Right cardiac atrium (tissue), 5 donors: ENCODE measurements around the gene UBE3D. TPM values are rescaled to one million over a fixed set of nuclear protein-coding genes. Genes with fewer than 3 reads are reported as not detected.

Source experiments
- ATAC-seq, 2 donors: fragments of 200-7000 bp; cut with Tn5 transposase; one replicate each; pipeline versions ENCODE4 v1.8.0 to v1.9.1; 2020; ENCODE audit warnings: moderate library complexity in 2 of 2, mild to moderate bottlenecking in 1 of 2
- DNase-seq, 3 donors: peaks; one replicate each; pipeline ENCODE4 v3.0.0-alpha.2; 2020
- H3K27ac ChIP-seq: one replicate; pipeline ENCODE4 v1.5.1; 2013; ENCODE audit warnings: mild to moderate bottlenecking, low read length, control low read depth, moderate library complexity
- H3K27me3 ChIP-seq: one replicate; pipeline ENCODE4 v1.6.1; 2013; ENCODE audit not compliant: control insufficient read depth, insufficient read depth
- H3K4me1 ChIP-seq: one replicate; pipeline ENCODE4 v1.6.1; 2013; ENCODE audit warnings: low read length; ENCODE audit not compliant: control insufficient read depth, insufficient read depth
- H3K4me3 ChIP-seq: one replicate; pipeline ENCODE4 v1.5.1; 2013; ENCODE audit warnings: low read length, control low read depth
- H3K9me3 ChIP-seq: one replicate; pipeline ENCODE4 v1.6.1; 2013; ENCODE audit warnings: low read length; ENCODE audit not compliant: control insufficient read depth
- WGBS: extraction: QIAGEN DNeasy Blood & Tissue Kit; methylation state at CpG from one replicate; pipeline ENCODE4 v1.1.7; 2013; 5-methylcytosine and 5-hydroxymethylcytosine counted together
- intact Hi-C, 4 donors: fragments of 100-400 bp; cut with DNase I; formaldehyde crosslinking; loops; one replicate each; pipeline versions ENCODE4 v1.11.0 to v1.14.0; 2022 to 2023
- polyA plus RNA-seq: library from polyadenylated mRNA; stranded (reverse); fragments of 200-250 nt; gene quantifications from one replicate; pipeline ENCODE4 v1.2.3, GENCODE V29; 2013
- total RNA-seq, 4 donors: library from RNA; stranded (reverse); fragmentation: NEBNext Ultra II Directional; extraction: Animal tissue kit (Norgen Biotek cat#: 25700); gene quantifications; one replicate each; pipeline ENCODE4 v1.2.1, GENCODE V29; 2021
- donor health status: healthy with polysubstance abuse.
- donor health status: DM: no; HTN: yes; CAD: no.
- donor health status: DM: no; HTN: no; CAD: no.
- donor health status: DM: no; HTN: yes; CAD: no; lungs with severe emphysema.
- donor health status: DM: yes; HTN: yes; CAD: no.

Gene UBE3D
- total and polyA plus RNA-seq, 5 donors, result 2.3 to 4.1 (median 3.6) TPM

DNA sequence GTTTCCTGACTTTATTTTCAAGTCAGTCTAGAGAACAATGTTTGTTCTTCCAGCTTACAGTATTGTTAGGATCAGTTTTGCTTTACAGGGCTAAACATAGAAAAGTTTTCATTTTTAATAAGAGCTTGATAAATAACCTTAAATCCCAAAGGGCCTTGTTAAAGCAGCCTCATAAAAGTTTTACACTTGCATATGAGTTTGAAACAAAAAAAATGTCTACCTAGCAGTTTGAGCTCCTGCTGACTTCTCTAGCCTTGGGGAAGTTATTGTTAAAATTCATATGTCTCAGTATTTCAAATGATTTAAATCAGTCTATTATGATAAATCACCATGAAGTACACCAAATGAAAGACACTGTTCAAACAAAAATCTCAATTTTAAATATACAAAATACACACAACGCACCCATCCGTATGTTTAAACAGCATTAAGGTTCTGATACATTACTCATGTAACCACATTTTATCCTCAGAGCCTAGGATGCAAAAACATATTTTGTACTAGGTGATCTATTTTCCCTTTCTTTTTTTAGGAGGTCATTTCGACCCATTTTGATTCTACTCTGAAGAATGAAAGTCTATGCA lies 87.2 kb downstream of the UBE3D start:
- H3K4me1 ChIP-seq, result no peaks in the 10 kb centered on the region
- DNase-seq (no peak), ATAC-seq (no peak)
- WGBS, result 92% methylated on average over 3 of the region's 3 CpGs
- no peak overlapping the region for H3K27ac ChIP-seq
- H3K27me3 ChIP-seq, result no peaks in the 10 kb centered on the region
- H3K9me3 ChIP-seq, result no peaks in the 10 kb centered on the region
- intact Hi-C loops, result no loop called here
- no peak overlapping the region for H3K4me3 ChIP-seq

DNA sequence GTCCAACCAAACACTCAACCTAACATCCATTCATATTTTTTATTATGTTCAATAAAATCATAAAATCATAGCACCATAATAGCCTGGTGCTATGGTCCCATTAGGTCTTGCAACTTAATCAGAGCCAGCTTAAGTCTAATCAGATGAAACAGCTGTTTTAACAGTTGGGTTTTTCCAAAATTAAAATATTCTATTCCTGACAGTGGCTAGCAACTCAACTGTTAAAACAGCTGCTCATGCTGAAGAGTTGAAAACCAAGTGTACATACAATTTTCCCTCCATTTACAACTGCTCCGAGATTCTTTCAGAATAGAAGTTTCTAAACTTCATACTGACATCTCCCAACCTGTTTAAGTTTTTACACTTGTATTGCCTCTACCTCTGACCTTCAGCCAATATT lies 89.5 kb downstream of the UBE3D start:
- intact Hi-C loops, result no loop called here
- 92% methylated on average over 1 of the region's 1 CpG for WGBS
- H3K9me3 ChIP-seq, result no peaks in the 10 kb centered on the region
- no peak overlapping the region for H3K27ac ChIP-seq
- DNase-seq (no peak), ATAC-seq (no peak)
- no peaks in the 10 kb centered on the region for H3K27me3 ChIP-seq
- no peak overlapping the region for H3K4me3 ChIP-seq
- H3K4me1 ChIP-seq, result no peaks in the 10 kb centered on the region

DNA sequence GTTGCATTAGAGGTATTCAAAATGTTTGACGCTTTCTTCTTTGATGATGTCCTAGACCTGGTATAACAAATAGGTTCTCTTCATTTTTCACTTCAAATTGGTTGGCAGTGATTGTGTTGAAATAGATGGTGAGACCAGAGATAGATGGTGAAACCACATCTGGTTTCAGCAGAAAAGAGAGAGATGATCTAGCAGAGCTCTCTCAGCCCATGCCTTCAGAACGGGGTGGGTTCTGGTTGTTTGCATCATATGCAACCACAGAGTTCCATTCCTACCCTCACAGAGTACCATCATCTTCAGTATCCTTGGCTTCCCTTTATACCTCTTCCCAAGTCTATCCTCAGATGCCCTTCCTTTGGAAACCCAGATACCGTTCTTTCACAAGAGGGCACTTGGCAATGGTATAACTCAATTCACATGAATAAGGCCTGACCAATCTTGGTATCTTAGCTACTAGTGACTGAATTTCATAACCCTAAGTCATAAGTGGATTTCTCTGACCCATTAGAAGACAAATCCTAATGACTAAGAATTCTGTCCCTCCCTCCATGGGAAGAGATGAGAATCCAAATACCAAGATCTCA lies 93.7 kb downstream of the UBE3D start:
- Histone ChIP-seq H3K9me3 (no peaks in the 10 kb centered on the region), H3K27ac (no peak overlapping the region), H3K4me3 (no peak overlapping the region), H3K4me1 (no peaks in the 10 kb centered on the region), H3K27me3 (no peaks in the 10 kb centered on the region)
- DNase-seq (no peak), ATAC-seq (no peak)
- intact Hi-C loops, result no loop called here
- 96% methylated on average over 3 of the region's 3 CpGs for WGBS

DNA sequence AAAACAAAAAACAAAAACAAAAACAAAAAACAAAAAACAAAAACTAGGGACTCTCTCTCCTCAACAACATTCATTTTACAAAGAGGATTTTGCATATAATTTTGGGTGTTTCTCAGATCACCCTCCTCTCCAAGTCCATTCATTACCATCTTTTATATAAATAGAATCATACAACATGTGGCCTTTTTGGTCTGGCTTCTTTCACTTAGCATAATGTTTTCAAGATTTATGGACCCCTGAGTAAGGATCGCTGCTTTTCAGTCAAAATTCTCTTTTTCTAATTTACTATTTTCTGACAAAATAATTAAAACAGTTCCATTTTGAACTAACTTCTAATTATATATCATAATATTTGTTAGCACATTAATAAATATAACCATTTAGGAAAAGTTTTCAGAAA lies 94.8 kb downstream of the UBE3D start:
- intact Hi-C loops, result no loop called here
- Histone ChIP-seq H3K9me3 (no peaks in the 10 kb centered on the region), H3K4me3 (no peak overlapping the region), H3K4me1 (no peaks in the 10 kb centered on the region), H3K27me3 (no peaks in the 10 kb centered on the region), H3K27ac (no peak overlapping the region)
- DNase-seq (no peak), ATAC-seq (no peak)
- WGBS, result 96% methylated on average over 1 of the region's 1 CpG

DNA sequence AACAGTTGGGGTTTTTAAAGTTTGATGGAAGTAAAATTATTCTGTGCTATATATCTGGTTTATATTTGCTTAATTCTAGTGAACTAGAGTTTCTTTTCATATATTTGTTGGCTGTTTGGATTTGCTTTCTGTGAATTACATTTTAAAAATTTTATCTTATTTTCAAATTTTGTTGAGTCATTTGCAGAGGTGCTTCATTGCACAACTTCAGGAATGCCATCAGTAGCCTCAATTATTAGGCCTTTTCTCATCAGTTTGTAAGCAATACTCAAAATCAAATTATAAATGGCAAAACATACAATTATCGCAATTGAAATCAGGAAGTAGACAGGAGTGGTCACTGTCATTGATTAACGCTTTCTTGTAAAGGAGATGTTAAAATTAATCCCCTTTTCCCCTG lies 96.9 kb downstream of the UBE3D start:
- ATAC-seq, result no peak
- intact Hi-C loops, result no loop called here
- Histone ChIP-seq H3K9me3 (no peaks in the 10 kb centered on the region), H3K27me3 (no peaks in the 10 kb centered on the region), H3K4me1 (no peaks in the 10 kb centered on the region), H3K27ac (no peak overlapping the region), H3K4me3 (no peak overlapping the region)
- DNase-seq, result no peak
- 97% methylated on average over 2 of the region's 2 CpGs for WGBS

DNA sequence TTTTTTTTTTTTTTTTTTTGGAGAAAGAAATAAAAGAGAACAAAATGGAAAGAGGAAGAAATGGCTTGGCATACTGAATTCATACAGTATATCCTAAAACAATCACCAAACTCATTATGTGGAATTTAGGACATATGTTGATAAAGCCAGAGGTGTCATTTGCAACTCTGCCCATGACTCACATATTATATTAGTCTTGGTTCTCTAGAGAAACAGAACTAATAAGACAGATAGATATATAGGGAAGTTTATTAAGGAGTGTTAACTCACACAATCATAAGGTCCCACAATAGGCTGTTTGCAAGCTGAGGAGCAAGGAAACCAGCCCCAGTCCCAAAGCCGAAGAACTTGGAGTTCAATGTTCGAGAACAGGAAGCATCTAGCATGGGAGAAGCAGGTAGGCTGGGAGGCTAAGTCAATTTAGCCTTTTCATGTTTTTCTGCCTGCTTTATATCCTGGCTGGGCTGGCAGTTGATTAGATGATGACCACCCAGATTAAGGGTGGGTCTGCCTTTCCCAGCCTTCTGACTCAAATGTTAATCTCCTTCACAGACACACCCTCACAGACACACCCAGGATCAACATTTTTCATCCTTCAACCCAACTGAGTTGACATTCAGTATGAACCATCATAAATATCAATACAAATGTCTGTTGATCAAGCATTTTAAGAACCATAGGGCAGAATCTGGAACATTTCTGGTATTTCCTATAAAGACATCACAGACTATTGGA lies 102.3 kb downstream of the UBE3D start:
- Histone ChIP-seq H3K4me1 (no peaks in the 10 kb centered on the region), H3K9me3 (no peaks in the 10 kb centered on the region), H3K27me3 (no peaks in the 10 kb centered on the region), H3K27ac (no peak overlapping the region), H3K4me3 (no peak overlapping the region)
- ATAC-seq (no peak), DNase-seq (no peak)
- over 99% methylated on average over 2 of the region's 2 CpGs for WGBS
- intact Hi-C loops, result no loop called here

DNA sequence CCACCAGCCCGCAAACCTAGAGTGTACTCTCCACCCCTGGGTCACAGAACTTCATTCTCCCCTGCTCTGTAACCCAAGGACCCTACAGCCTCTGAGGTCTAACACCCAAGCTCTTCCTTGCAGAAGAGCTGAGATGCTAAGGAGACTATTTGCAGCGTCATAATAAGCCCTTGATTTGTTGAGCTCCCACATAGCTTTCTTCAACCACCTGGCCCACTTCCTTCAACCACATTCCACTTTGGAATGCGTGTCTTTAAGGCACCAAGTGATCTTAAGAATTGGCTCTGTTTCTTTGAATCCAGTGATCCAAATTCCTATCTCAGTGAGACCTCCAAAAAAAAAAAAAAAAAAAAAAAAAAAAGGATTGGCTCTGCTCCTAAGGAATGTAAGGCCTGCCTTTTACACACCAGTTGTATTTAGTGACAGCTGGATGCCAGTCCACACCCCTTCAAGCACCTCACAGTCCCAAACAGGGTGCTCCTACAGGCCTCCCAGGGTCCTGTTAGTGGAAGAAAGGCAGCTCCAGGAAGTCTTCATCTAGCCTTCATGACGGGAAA lies 106.2 kb downstream of the UBE3D start:
- Histone ChIP-seq H3K9me3 (no peaks in the 10 kb centered on the region), H3K4me3 (no peak overlapping the region), H3K27me3 (no peaks in the 10 kb centered on the region), H3K4me1 (no peaks in the 10 kb centered on the region), H3K27ac (no peak overlapping the region)
- DNase-seq, result no peak
- no peak for ATAC-seq
- intact Hi-C loops, result no loop called here
- WGBS, result 73% methylated on average over 4 of the region's 4 CpGs

DNA sequence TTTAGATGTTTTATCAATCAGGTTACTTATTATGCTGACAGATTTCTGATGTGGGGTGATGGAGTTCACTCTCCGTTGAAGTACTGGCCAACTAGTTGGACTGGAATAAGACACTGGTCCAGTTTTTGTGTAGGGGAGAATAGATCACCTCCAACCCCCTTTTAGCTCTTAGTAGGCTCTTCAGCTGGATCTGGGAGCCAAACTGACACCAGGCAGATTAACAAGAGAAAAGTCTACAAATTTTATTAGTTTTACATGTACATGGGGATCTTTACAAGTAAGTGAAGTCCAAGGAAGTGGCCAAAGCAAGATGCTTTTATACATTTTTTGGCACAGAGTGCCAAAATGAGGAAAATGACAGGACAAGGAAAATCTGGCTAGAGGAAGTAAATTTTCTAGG lies 107.1 kb downstream of the UBE3D start:
- ATAC-seq (no peak), DNase-seq (no peak)
- WGBS, result 78% methylated on average over 1 of the region's 1 CpG
- no peak overlapping the region for H3K27ac ChIP-seq
- intact Hi-C loops, result no loop called here
- no peak overlapping the region for H3K4me3 ChIP-seq
- H3K9me3 ChIP-seq, result no peaks in the 10 kb centered on the region
- H3K27me3 ChIP-seq, result no peaks in the 10 kb centered on the region
- peaks cover 2% of the 10 kb centered on the region for H3K4me1 ChIP-seq

DNA sequence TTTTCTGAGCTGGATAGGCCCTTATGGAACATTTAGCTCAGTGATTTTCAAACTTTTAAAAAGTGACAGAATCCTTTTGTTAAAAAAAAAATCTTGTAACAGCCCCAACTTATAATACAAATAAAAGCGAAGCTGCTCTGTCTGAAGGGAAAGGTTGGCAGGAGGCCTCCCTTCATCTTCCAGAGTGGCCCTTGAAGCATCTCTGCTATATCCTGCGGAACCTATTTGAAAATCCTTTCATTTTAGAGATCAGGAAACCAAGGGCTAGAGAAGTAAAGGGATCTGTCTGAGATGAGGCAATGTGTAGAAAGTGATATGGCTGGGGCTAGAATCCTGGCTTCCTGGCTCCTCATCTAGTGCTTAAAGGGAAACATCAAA lies 107.8 kb downstream of the UBE3D start:
- 71% methylated on average over 2 of the region's 2 CpGs for WGBS
- Histone ChIP-seq H3K4me3 (no peak overlapping the region), H3K4me1 (peaks cover 2% of the 10 kb centered on the region), H3K27me3 (no peaks in the 10 kb centered on the region), H3K9me3 (no peaks in the 10 kb centered on the region), H3K27ac (no peak overlapping the region)
- no peak for DNase-seq
- intact Hi-C loops, result no loop called here
- no peak for ATAC-seq

DNA sequence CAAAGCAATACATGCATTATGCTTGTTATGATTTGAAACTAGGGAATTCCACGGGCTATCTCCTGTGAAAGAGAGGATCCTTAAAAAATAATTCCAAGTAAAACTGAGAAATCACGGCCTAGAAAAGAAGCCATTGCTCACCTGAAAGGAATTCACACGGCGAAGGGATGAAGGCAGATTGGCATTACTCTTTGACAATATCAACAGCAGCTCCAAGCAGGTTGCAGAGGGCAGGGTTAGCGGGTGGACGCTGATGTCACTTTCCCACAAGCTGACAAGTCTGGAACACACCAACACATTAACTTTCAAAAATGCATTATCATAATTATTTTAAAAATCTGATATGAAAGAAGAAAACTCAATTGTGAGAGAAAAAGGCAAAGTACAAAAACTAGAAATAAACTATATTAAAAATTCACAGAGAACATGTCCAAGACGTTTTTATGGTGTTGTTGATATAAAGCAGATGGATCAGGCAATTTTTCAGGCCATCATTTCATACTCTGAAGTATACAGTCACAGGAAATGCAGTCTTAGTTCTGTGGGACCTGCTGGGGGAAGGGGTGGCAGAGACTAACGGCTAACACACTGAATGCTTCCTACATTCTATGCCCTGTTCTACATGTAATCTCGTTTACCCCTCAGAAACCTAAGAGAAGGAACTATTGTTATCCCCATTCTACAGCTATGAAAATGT lies 108.3 kb downstream of the UBE3D start:
- H3K27me3 ChIP-seq, result no peaks in the 10 kb centered on the region
- no peak for ATAC-seq
- WGBS, result 58% methylated on average over 9 of the region's 9 CpGs
- H3K27ac ChIP-seq, result no peak overlapping the region
- H3K9me3 ChIP-seq, result no peaks in the 10 kb centered on the region
- no peak for DNase-seq
- H3K4me3 ChIP-seq, result no peak overlapping the region
- H3K4me1 ChIP-seq, result peaks cover 2% of the 10 kb centered on the region
- intact Hi-C loops, result no loop called here

DNA sequence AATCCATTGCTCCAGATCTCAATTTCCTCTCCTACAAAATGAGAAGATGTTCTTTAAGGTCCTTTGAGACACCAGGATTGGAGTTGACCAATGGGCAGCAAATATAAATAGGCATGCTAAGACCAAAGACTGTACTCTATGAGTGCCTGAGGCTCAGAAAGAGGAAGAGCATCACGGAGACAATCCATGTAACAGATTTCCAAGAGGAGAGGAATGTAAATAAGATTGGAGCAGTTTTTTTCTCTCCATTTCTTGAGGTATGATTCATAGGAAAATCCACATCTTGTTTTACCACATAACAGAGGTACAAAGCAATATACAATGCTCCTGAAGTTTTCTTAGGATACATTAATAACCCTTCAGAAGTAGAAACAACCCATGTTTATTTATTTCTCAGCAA lies 109.8 kb downstream of the UBE3D start:
- no peak for ATAC-seq
- Histone ChIP-seq H3K4me1 (peaks cover 2% of the 10 kb centered on the region), H3K4me3 (no peak overlapping the region), H3K27ac (no peak overlapping the region), H3K27me3 (no peaks in the 10 kb centered on the region), H3K9me3 (no peaks in the 10 kb centered on the region)
- intact Hi-C loops, result no loop called here
- no peak for DNase-seq
- WGBS, result 87% methylated on average over 1 of the region's 1 CpG
